Stomach smooth muscle (tissue), 2 donors: ENCODE measurements around the gene SAFB.

Experiments used
- H3K27ac ChIP-seq: one replicate; pipeline ENCODE4 v1.7.0; 2013; ENCODE audit warnings: mild to moderate bottlenecking, low read length, inconsistent platforms
- H3K27me3 ChIP-seq, 2 donors: one replicate each; pipeline ENCODE4 v1.7.0; 2013; ENCODE audit warnings: low read length in 2 of 2; ENCODE audit not compliant: insufficient read depth in 2 of 2, control insufficient read depth in 1 of 2
- H3K36me3 ChIP-seq, 2 donors: one replicate each; pipeline ENCODE4 v1.7.0; 2013; ENCODE audit warnings: low read length in 2 of 2; ENCODE audit not compliant: control insufficient read depth in 2 of 2, insufficient read depth in 2 of 2
- H3K4me1 ChIP-seq: one replicate; pipeline ENCODE4 v1.7.0; 2013; ENCODE audit warnings: low read length; ENCODE audit not compliant: control insufficient read depth, insufficient read depth
- H3K4me3 ChIP-seq, 2 donors: one replicate each; pipeline ENCODE4 v1.7.0; 2013; ENCODE audit warnings: low read length in 2 of 2
- H3K9ac ChIP-seq, 2 donors: one replicate each; pipeline ENCODE4 v1.7.0; 2013; ENCODE audit warnings: low read length in 2 of 2, mild to moderate bottlenecking in 1 of 2
- H3K9me3 ChIP-seq, 2 donors: one replicate each; pipeline ENCODE4 v1.7.0; 2013; ENCODE audit warnings: low read length in 2 of 2; ENCODE audit not compliant: control insufficient read depth in 2 of 2
- donor health status: healthy.
- donor health status: Pancreatic carcinoma.

The SAFB gene

DNA sequence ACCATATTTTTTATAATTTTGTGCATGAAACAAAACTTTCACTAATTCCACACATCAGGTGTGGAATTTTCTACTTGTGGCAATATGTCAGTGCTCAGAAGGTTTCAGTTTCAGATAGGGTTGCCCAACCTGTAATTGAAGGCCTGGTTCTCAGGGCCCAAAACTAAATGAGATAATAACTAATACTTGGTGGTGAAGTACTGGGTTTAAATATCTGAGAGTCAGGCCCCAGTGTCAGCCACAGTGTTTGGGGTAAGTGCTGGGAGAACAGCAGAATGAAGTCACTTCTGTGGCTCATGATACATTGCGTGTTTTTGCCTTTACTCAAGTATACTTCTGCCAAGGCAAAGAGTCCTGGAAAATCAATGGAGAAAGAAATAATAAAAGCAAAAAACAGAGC is 5.6 kb downstream of the SAFB start:
- Histone ChIP-seq H3K27ac (no peak overlapping the region), H3K36me3 (peaks cover 24 to 28% of the 10 kb centered on the region in 2 donors), H3K9me3 (no peaks in the 10 kb centered on the region), H3K27me3 (no peaks in the 10 kb centered on the region), H3K4me1 (peaks cover 52% of the 10 kb centered on the region), H3K9ac (no peak overlapping the region), H3K4me3 (no peak overlapping the region)

DNA sequence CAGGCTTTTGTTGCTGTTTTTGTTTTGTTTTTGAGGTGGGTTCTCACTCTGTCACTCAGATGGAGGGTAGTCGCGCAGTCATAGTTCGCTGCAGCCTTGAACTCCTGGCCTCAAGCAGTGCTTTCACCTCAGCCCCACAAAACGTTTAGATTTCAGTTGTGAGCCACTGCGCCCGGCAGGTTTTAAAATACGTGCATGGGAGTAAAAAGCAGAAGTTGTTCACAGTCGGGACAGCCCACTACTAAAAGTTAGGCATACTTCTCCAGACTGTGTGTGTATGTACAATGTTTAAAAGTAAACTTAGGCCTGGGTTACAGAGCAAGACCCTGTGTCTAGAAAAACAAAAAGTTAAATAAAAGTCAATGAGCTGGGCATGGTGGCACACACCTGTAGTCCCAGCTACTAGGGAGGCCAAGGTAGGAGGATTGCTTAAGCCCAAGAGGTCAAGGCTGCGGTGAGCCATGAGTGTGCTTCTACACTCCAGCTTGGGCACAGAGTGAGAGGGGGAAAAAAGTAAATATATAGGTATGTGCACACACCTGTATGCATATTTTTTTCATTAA is 6.1 kb downstream of the SAFB start:
- peaks cover 48% of the 10 kb centered on the region for H3K4me1 ChIP-seq
- no peaks in the 10 kb centered on the region for H3K9me3 ChIP-seq
- no peak overlapping the region for H3K4me3 ChIP-seq
- H3K36me3 ChIP-seq, result peaks cover 24 to 28% of the 10 kb centered on the region in 2 donors
- no peaks in the 10 kb centered on the region for H3K27me3 ChIP-seq
- H3K27ac ChIP-seq, result no peak overlapping the region
- H3K9ac ChIP-seq, result no peak overlapping the region

DNA sequence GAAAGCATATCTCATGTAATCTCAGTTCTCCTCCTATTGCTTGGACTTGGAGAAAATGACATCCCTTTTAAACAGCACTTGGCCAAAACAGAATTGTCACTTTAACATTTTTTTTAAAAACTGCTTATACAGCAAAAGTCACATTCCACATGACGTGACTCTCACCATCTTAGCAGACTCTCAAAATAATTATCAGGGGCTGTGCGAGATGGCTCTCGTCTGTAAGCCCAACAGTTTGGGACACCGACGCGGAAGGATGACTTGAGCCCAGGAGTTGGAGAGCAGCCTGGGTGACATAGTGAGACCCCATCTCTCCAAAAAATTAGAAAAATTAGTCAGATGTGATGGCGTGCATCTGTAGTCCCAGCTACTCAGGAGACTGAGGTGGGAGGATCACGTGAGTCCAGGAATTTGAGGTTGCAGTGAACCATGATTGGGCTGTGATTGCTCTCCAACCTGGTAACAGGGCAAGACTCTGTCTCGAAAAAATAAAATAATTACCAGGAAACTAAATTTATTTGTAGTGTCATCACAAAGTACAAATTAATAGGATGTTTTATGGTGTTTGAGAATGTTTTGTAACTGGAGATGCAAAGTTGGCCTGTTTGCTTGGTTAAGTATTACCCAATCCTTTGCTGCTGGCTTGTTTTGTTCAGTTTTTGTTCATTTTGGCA is 8.8 kb downstream of the SAFB start:
- Histone ChIP-seq H3K9ac (no peak overlapping the region), H3K4me3 (no peak overlapping the region), H3K4me1 (peaks cover 27% of the 10 kb centered on the region), H3K27ac (no peak overlapping the region), H3K9me3 (no peaks in the 10 kb centered on the region), H3K36me3 (peaks cover 18 to 20% of the 10 kb centered on the region in 2 donors), H3K27me3 (no peaks in the 10 kb centered on the region)

DNA sequence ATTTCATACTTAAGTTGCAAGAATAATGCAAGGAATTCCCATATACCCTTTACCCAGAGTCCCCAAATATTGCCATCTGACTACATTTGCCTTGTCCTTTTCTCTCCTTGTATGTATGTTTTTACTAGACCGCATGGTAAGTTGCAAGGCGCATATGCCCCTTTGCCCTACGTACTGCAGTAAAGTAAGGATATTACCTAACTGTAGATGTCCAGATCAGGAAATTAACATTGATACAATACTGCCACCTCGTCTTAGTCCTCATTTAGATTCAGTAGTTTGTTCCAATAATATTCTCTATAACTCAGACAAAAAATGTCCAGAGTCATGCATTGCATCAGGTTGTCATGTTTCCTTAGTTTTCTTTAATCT is 9.3 kb downstream of the SAFB start:
- H3K9me3 ChIP-seq, result no peaks in the 10 kb centered on the region
- no peak overlapping the region for H3K4me3 ChIP-seq
- no peak overlapping the region for H3K9ac ChIP-seq
- H3K36me3 ChIP-seq, result peaks cover 14 to 16% of the 10 kb centered on the region in 2 donors
- no peak overlapping the region for H3K27ac ChIP-seq
- H3K27me3 ChIP-seq, result no peaks in the 10 kb centered on the region
- peaks cover 22% of the 10 kb centered on the region for H3K4me1 ChIP-seq

DNA sequence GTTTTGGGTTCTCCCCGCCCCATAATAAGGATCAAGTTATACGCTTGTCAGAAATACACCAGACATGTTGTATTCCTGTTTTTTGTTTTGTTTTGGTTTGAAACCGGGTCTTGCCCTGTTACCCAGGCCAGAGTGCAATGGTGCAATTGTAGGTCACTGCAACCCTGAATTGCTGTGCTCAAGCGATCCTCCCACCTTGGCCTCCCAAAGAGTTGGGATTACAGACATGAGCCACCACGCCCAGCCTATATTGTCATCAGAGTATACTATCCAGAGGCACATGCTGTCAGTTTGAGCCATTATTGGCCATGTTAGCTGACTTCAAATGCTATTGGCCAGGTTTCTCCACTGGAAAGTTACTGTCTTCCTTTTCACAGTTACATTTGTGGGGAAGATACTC is 9.8 kb downstream of the SAFB start:
- Histone ChIP-seq H3K36me3 (peaks cover 10 to 13% of the 10 kb centered on the region in 2 donors), H3K27me3 (no peaks in the 10 kb centered on the region), H3K4me3 (no peak overlapping the region), H3K9ac (no peak overlapping the region), H3K27ac (no peak overlapping the region), H3K9me3 (no peaks in the 10 kb centered on the region), H3K4me1 (peaks cover 20% of the 10 kb centered on the region)

DNA sequence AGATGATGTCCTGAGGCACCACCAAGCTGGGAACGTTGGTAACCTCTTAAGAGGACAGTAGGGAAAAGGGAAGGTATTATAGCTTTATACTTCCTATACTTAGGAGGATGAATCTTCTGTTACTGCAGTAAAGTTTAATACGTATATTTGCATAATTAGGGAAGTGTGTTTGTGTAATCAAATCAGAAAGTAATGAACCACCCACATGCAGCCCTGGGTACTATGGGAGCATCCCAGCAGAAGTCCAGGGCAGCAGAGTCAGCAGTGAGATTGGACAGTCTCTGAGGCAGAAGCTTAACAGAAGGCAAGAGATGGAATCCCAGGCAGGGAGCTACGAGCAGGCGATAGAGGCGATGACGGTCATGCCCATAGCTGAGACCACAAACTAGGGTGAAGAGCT is 12.5 kb downstream of the SAFB start:
- Histone ChIP-seq H3K27me3 (no peaks in the 10 kb centered on the region), H3K36me3 (peaks cover 0 to 4% of the 10 kb centered on the region in 2 donors), H3K9me3 (no peaks in the 10 kb centered on the region), H3K27ac (no peak overlapping the region), H3K4me1 (peaks cover 14% of the 10 kb centered on the region), H3K9ac (no peak overlapping the region), H3K4me3 (no peak overlapping the region)

DNA sequence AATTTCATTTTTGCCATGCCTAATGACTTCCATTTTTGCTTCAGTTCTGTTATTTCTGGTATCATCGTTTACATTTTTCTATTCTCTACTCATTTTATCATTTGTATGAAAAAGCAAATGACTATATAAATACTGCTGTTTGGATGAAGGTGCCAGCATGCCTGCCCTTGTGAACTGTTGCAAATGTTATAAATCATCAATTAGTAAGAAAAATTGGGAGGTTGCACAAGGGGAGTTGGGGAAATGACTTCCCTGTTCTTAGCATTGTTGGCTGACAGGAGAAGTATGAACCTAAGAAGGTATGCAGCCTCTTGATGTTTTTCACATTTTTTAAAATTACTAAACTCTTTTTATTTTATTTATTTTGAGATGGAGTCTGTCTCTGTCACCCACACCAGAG is 15.1 kb downstream of the SAFB start:
- H3K4me3 ChIP-seq, result no peak overlapping the region
- H3K27me3 ChIP-seq, result no peaks in the 10 kb centered on the region
- H3K9me3 ChIP-seq, result no peaks in the 10 kb centered on the region
- H3K36me3 ChIP-seq, result peaks cover 9 to 15% of the 10 kb centered on the region in 2 donors
- peaks cover 9% of the 10 kb centered on the region for H3K4me1 ChIP-seq
- H3K27ac ChIP-seq, result no peak overlapping the region
- H3K9ac ChIP-seq, result no peak overlapping the region

DNA sequence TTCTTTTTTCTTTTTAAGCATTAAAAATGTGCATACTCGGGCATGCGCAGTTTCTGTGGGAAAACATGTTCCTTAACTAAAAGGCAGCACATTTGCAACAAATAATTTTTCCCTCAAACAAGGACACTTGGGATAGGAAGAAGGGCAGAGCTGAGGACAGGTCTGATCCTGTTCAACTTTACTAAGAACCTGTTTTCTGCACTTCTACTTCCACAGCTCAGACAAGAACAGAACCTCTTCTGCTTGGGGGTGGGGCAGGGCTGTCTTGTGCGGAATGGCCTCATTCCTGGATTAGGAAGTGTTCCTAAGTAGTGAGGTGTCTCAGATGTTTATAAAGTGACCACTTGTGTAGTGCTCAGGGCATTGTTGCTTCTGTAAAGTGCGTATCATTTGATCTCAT is 18.3 kb downstream of the SAFB start:
- peaks cover 4% of the 10 kb centered on the region for H3K4me1 ChIP-seq
- H3K9me3 ChIP-seq, result no peaks in the 10 kb centered on the region
- no peak overlapping the region for H3K27ac ChIP-seq
- no peak overlapping the region for H3K9ac ChIP-seq
- no peaks in the 10 kb centered on the region for H3K27me3 ChIP-seq
- H3K36me3 ChIP-seq, result peaks cover 16 to 30% of the 10 kb centered on the region in 2 donors
- no peak overlapping the region for H3K4me3 ChIP-seq

DNA sequence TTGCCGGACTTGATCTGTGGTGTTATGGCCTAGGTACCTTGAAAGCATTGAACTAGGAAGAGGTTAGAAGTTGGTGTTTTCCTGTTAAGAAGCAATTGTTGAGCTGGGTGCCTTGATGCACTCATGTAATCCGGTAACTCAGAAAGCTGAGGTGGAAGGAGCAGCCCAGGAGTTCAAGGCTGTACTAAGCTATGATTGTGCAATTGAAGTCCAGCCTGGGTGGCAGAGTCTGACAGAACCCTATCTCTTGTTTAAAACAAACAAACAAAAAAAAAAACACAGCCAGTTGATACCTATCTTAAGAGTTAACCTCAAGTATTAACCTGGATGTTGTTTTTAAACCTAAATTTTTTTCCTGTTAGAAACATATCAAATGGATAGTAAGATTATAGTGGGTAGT is 19.3 kb downstream of the SAFB start:
- H3K4me1 ChIP-seq, result peaks cover 4% of the 10 kb centered on the region
- H3K9me3 ChIP-seq, result no peaks in the 10 kb centered on the region
- H3K27me3 ChIP-seq, result no peaks in the 10 kb centered on the region
- no peak overlapping the region for H3K27ac ChIP-seq
- no peak overlapping the region for H3K9ac ChIP-seq
- peaks cover 26 to 40% of the 10 kb centered on the region in 2 donors for H3K36me3 ChIP-seq
- H3K4me3 ChIP-seq, result no peak overlapping the region

DNA sequence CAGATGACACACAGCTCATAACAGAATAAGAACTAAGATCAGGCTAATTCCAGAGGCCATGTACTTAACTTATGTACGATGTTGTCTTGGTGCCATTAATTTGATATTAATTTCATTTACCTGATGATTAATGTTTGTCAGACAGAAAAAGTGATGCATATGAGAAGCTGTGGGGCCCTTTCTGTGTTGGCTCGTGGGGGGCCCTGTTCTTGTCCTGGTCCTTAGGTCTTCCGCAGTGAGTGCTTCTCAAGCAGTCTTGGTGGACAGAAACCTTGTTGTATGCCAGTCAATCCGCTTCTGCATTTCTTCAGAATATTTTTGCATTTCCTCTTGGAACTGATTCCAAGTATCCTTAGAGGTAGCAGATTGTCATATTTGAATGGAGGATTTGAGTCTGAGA is 20.2 kb downstream of the SAFB start:
- no peaks in the 10 kb centered on the region for H3K4me1 ChIP-seq
- no peaks in the 10 kb centered on the region for H3K9me3 ChIP-seq
- H3K27ac ChIP-seq, result no peak overlapping the region
- no peaks in the 10 kb centered on the region for H3K27me3 ChIP-seq
- no peak overlapping the region for H3K9ac ChIP-seq
- H3K36me3 ChIP-seq, result peaks cover 34 to 45% of the 10 kb centered on the region in 2 donors
- H3K4me3 ChIP-seq, result no peak overlapping the region

DNA sequence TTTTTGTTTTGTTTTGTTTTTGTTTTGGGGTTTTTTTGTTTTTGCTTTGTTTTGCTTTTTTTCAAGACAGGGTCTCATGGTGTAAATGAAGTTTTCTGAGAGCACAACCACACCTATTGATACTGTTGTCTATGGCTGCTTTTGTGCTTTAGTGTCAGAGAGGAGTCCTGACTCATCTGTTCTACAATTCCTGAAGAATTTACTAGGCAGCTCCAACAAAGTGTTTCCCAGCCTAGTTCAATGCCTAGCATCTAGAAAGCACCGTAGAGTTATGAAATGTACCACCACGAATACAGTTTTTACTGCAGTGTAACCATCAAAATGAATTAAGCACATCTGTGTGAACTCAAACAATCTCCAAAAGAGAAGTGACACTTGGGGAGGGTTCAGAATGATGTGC is 21.2 kb downstream of the SAFB start:
- H3K4me3 ChIP-seq, result no peak overlapping the region
- H3K9ac ChIP-seq, result no peak overlapping the region
- no peaks in the 10 kb centered on the region for H3K27me3 ChIP-seq
- no peaks in the 10 kb centered on the region for H3K4me1 ChIP-seq
- no peak overlapping the region for H3K27ac ChIP-seq
- H3K9me3 ChIP-seq, result no peaks in the 10 kb centered on the region
- H3K36me3 ChIP-seq, result peaks cover 35 to 45% of the 10 kb centered on the region in 2 donors
